HG02973 (cell line): ENCODE measurements around the gene TRNAU1AP.
"Not testable (repeated sequence)": the region's sequence is repeated elsewhere in the genome, so short reads cannot be mapped to it uniquely, and the experiment has no call there.

Experiments used
- ATAC-seq: cut with Tn5 transposase; IDR thresholded peaks from one replicate; pipeline ENCODE4 v1.9.1; 2021; ENCODE audit warnings: moderate library complexity; ENCODE audit not compliant: unreplicated experiment

Gene TRNAU1AP

GRCh38 chr1:28552758-28553663 is at the start of gene TRNAU1AP:
Gene TRNAU1AP, plus strand, starts transcription at chr1:28553085. Its CDS starts 26 bp downstream, at chr1:28553111.
- ATAC-seq: peak; percentile 78

GRCh38 chr1:28503117-28503516 is 49.8 kb upstream of the TRNAU1AP start:
- ATAC-seq: no peak

- ATAC-seq: peak; percentile 70
These were observed 47.3 kb upstream of the TRNAU1AP start, which contains the start of gene RCC1 for GRCh38 chr1:28505406-28506187. Gene RCC1, plus strand, starts transcription at chr1:28506043. Its CDS starts 23,824 bp downstream, at chr1:28529867.

GRCh38 chr1:28506907-28507246 is 46.0 kb upstream of the TRNAU1AP start:
- ATAC-seq: no peak

- no peak for ATAC-seq
These were observed 45.6 kb upstream of the TRNAU1AP start for GRCh38 chr1:28507247-28507645.

- ATAC-seq: no peak
These were observed 45.0 kb upstream of the TRNAU1AP start for GRCh38 chr1:28507646-28508434.

- ATAC-seq: no peak
These were observed 44.5 kb upstream of the TRNAU1AP start for GRCh38 chr1:28508435-28508754.

- no peak for ATAC-seq
These were observed 43.1 kb upstream of the TRNAU1AP start for GRCh38 chr1:28509705-28510272.

- no peak for ATAC-seq
These were observed 42.5 kb upstream of the TRNAU1AP start for GRCh38 chr1:28510273-28510969.

- ATAC-seq: no peak
These were observed 41.9 kb upstream of the TRNAU1AP start for GRCh38 chr1:28510970-28511440.

- ATAC-seq: no peak
These were observed 40.8 kb upstream of the TRNAU1AP start for GRCh38 chr1:28512058-28512611.

GRCh38 chr1:28514445-28514933 is 38.4 kb upstream of the TRNAU1AP start:
- ATAC-seq: not testable (repeated sequence)

- ATAC-seq: no peak
These were observed 36.3 kb upstream of the TRNAU1AP start for GRCh38 chr1:28516518-28516956.

- no peak for ATAC-seq
These were observed 35.3 kb upstream of the TRNAU1AP start for GRCh38 chr1:28517649-28517999.

- peak; percentile 64 for ATAC-seq
These were observed 34.7 kb upstream of the TRNAU1AP start for GRCh38 chr1:28518000-28518744.

- peak; percentile 6 for ATAC-seq
These were observed 34.0 kb upstream of the TRNAU1AP start for GRCh38 chr1:28518745-28519341.

- no peak for ATAC-seq
These were observed 32.7 kb upstream of the TRNAU1AP start for GRCh38 chr1:28519946-28520725.

- not testable (repeated sequence) for ATAC-seq
These were observed 32.1 kb upstream of the TRNAU1AP start for GRCh38 chr1:28520796-28521195.
